Stimulated activated naive B cell treated with anti-CD40 and anti-IgM and Interleukin-4, amounts not matched to agents 10 μg/mL and 1 μg/mL and 100 μg/mL, for 72 hours (primary cell): ENCODE data around the gene XK.
"Not testable (repeated sequence)": the region's sequence is repeated elsewhere in the genome, so short reads cannot be mapped to it uniquely, and the experiment has no call there.

ENCODE experiments used
- ATAC-seq, 2 donors: fragments of 150-1000 bp; cut with Tn5 transposase; replicated peaks; 2 replicates each; pipeline ENCODE4 v1.10.0; 2021; ENCODE audit warnings: moderate library complexity in 1 of 2
- DNase-seq: peaks from one replicate; pipeline ENCODE4 v3.0.0; 2021
- H3K27ac Mint-ChIP-seq: one replicate; pipeline ENCODE4 v1.8.0; 2022; ENCODE audit warnings: mild to moderate bottlenecking, mixed read lengths
- H3K27me3 Mint-ChIP-seq, 2 donors: one replicate each; pipeline ENCODE4 v1.8.0; 2022; ENCODE audit warnings: mixed read lengths in 2 of 2
- H3K36me3 Mint-ChIP-seq, 2 donors: one replicate each; pipeline ENCODE4 v1.8.0; 2022; ENCODE audit warnings: mixed read lengths in 2 of 2, mild to moderate bottlenecking in 1 of 2
- H3K4me1 Mint-ChIP-seq, 2 donors: one replicate each; pipeline ENCODE4 v1.8.0; 2022; ENCODE audit warnings: mixed read lengths in 2 of 2, mild to moderate bottlenecking in 1 of 2
- H3K4me3 Mint-ChIP-seq, 2 donors: one replicate each; pipeline ENCODE4 v1.8.0; 2022; ENCODE audit warnings: mild to moderate bottlenecking in 2 of 2, mixed read lengths in 2 of 2, moderate library complexity in 1 of 2
- H3K9me3 Mint-ChIP-seq, 2 donors: one replicate each; pipeline ENCODE4 v1.8.0; 2022; ENCODE audit warnings: mixed read lengths in 2 of 2, mild to moderate bottlenecking in 1 of 2

Gene XK

GRCh38 chrX:37685381-37686359, at the start of gene XK:
Gene XK (plus strand): TSS chrX:37685791. CDS start chrX:37685962, 171 bp downstream.
- ATAC-seq = peak; percentile 87 to 89
- Mint-ChIP-seq H3K4me3 (peak within 1 kb of the TSS; percentile 78 to 81), H3K4me1 (peaks cover 0 to 3% of the 10 kb centered on the region in 2 donors), H3K9me3 (no peaks in the 10 kb centered on the region), H3K27me3 (peaks cover 0 to 7% of the 10 kb centered on the region in 2 donors), H3K27ac (peak within 1 kb of the TSS; percentile 59), H3K36me3 (no peaks in the 10 kb centered on the region)
- peak; percentile 39 for DNase-seq

DNA sequence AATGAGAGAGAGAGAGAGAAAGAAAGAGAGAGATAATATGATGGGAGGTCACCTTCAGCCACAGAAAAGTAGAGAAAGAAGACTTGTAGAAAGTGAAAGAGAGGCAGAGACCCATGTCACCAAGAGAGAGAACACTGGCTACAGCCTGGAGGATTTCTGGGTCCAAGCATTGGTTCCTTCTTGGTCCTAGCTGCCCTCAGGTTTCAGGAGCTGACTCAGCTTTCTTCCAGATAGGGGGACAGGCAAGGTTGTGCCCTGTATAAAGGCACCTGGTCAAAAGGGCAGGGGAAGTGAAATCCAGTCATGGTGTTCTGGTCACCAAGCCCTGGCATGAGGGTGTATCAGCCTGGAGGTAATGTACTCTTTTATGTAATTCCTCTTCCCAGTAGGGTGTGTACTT, 47.5 kb upstream of the XK start:
- peaks cover 2 to 4% of the 10 kb centered on the region in 2 donors for H3K9me3 Mint-ChIP-seq
- no peaks in the 10 kb centered on the region for H3K36me3 Mint-ChIP-seq
- H3K27me3 Mint-ChIP-seq = peaks cover 0 to 6% of the 10 kb centered on the region in 2 donors
- no peak overlapping the region for H3K27ac Mint-ChIP-seq
- peaks cover 1 to 5% of the 10 kb centered on the region in 2 donors for H3K4me1 Mint-ChIP-seq
- DNase-seq (no peak), ATAC-seq (peak in 1 of 2 donors; percentile 23)
- H3K4me3 Mint-ChIP-seq = no peak overlapping the region

GRCh38 chrX:37640142-37640541, 45.4 kb upstream of the XK start:
- Mint-ChIP-seq H3K9me3 (peaks cover 2 to 4% of the 10 kb centered on the region in 2 donors), H3K36me3 (no peaks in the 10 kb centered on the region), H3K27me3 (peaks cover 0 to 8% of the 10 kb centered on the region in 2 donors), H3K27ac (peak overlapping the region; percentile 15), H3K4me3 (no peak overlapping the region), H3K4me1 (peaks cover 1 to 5% of the 10 kb centered on the region in 2 donors)
- ATAC-seq (peak; percentile 27 to 58), DNase-seq (no peak)

DNA sequence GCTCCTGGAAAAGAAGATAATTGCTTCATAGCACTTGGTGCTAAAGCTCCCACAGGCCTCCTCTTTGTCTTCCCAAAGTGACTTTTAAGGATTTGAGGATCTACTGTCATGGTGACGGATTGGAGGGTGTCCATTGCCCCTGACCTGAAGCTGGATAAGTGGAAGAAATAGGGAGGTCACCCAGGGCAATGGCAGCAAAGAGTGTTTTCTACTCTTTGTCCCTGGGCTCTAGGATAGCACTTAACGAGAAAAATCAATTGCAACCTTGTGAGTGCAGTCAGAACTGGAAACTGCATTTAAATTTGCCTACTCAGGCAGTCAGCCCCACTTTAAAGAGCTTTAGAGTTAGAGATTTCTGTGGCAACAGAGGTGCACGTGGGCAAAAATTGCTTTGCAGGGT, 43.7 kb upstream of the XK start:
- H3K9me3 Mint-ChIP-seq = peaks cover 2 to 4% of the 10 kb centered on the region in 2 donors

GRCh38 chrX:37644381-37645305, 40.9 kb upstream of the XK start:
- ATAC-seq = no peak
- peaks cover 0 to 3% of the 10 kb centered on the region in 2 donors for H3K9me3 Mint-ChIP-seq
- H3K4me3 Mint-ChIP-seq = no peak overlapping the region
- H3K36me3 Mint-ChIP-seq = no peaks in the 10 kb centered on the region
- no peak overlapping the region for H3K27ac Mint-ChIP-seq
- H3K27me3 Mint-ChIP-seq = peaks cover 0 to 6% of the 10 kb centered on the region in 2 donors
- peaks cover 0 to 5% of the 10 kb centered on the region in 2 donors for H3K4me1 Mint-ChIP-seq
- no peak for DNase-seq

More for the DNA sequence above, 43.7 kb upstream of the XK start:
- ATAC-seq = no peak
- no peak overlapping the region for H3K4me3 Mint-ChIP-seq
- no peak for DNase-seq
- H3K4me1 Mint-ChIP-seq = peaks cover 1 to 5% of the 10 kb centered on the region in 2 donors
- peaks cover 0 to 8% of the 10 kb centered on the region in 2 donors for H3K27me3 Mint-ChIP-seq
- no peak overlapping the region for H3K27ac Mint-ChIP-seq
- no peaks in the 10 kb centered on the region for H3K36me3 Mint-ChIP-seq

- no peak overlapping the region for H3K27ac Mint-ChIP-seq
- peaks cover 0 to 4% of the 10 kb centered on the region in 2 donors for H3K27me3 Mint-ChIP-seq
- DNase-seq (no peak), ATAC-seq (no peak)
- H3K9me3 Mint-ChIP-seq = peaks cover 0 to 2% of the 10 kb centered on the region in 2 donors
- no peaks in the 10 kb centered on the region for H3K4me1 Mint-ChIP-seq
- H3K36me3 Mint-ChIP-seq = no peaks in the 10 kb centered on the region
- no peak overlapping the region for H3K4me3 Mint-ChIP-seq
Measured at GRCh38 chrX:37646254-37646653, 39.3 kb upstream of the XK start.

GRCh38 chrX:37650879-37651278, 34.7 kb upstream of the XK start:
- H3K9me3 Mint-ChIP-seq, H3K4me1 Mint-ChIP-seq, DNase-seq, H3K4me3 Mint-ChIP-seq, H3K27me3 Mint-ChIP-seq, H3K36me3 Mint-ChIP-seq, ATAC-seq, H3K27ac Mint-ChIP-seq: not testable (repeated sequence)

GRCh38 chrX:37651921-37652452, 33.6 kb upstream of the XK start:
- peaks cover 0 to 13% of the 10 kb centered on the region in 2 donors for H3K27me3 Mint-ChIP-seq
- no peaks in the 10 kb centered on the region for H3K36me3 Mint-ChIP-seq
- DNase-seq = no peak
- H3K4me1 Mint-ChIP-seq = no peaks in the 10 kb centered on the region
- H3K9me3 Mint-ChIP-seq = peaks cover 0 to 2% of the 10 kb centered on the region in 2 donors
- ATAC-seq = no peak
- H3K4me3 Mint-ChIP-seq = no peak overlapping the region
- no peak overlapping the region for H3K27ac Mint-ChIP-seq

DNA sequence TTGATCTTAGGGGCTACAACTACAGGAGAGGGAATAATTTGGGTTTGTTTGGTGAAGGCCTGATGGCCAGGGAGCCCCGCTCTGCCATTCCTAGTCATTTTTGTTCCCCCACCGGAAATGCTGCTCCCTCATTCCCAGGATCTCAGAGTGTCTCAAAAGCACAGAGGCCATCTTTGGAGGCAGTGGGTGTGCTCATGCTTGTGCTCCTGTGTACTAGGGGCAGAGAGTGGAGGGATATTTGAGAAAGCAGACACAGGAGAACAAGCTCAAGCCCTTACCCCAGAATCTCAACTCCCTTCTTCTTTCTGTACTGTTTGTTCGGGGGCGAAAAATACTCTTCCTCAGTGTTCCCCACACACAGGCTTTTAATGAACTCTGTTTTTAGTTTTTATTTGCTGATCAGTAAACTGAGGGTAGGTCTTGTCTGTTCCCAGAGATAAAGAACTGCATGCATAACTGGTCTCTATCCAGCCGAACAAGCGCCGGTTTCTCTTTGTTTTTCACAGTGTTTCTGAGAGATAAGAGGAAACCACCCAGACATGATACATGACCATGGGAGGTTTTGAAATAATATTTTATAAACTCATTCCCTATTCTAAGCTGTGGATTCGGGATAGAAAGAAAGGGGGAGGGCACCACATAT, 32.9 kb upstream of the XK start:
- DNase-seq (no peak), ATAC-seq (no peak)
- Mint-ChIP-seq H3K27me3 (peaks cover 0 to 13% of the 10 kb centered on the region in 2 donors), H3K4me1 (no peaks in the 10 kb centered on the region), H3K36me3 (no peaks in the 10 kb centered on the region), H3K27ac (no peak overlapping the region), H3K9me3 (peaks cover 0 to 2% of the 10 kb centered on the region in 2 donors), H3K4me3 (no peak overlapping the region)

DNA sequence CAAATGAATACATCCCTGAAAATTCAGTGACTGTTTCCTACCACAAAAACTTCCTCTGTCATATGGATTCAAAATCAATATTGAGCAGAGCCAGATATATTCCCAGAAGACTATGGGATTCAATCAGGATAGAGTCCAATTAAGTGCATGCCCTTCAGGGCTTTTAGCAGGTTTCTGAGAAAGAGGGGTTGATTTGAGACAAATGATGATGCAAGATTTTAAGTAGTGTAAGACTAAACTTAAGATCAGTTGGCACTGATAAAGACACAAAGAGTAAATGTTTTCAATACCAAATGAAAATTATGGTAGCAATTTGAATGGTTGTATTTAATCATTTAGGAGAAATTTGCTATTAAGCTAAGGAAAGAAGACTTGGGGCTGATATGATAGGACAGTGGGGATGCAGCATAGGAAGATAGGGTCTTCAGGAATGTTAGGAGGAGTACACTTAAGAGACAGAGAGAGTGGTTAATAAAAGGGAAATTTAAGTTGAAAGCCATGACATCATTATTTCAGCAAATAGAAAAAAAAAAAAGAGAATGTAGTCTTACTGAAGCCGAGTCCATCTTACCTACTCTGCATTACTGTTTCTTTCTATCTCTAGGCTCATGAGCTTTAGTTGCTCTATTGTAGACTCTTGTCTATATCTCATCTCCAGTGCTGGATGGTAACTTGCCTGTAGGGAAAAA, 32.0 kb upstream of the XK start:
- DNase-seq (no peak), ATAC-seq (no peak)
- Mint-ChIP-seq H3K4me3 (no peak overlapping the region), H3K27me3 (peaks cover 0 to 13% of the 10 kb centered on the region in 2 donors), H3K9me3 (peaks cover 0 to 2% of the 10 kb centered on the region in 2 donors), H3K36me3 (no peaks in the 10 kb centered on the region), H3K27ac (no peak overlapping the region), H3K4me1 (no peaks in the 10 kb centered on the region)

GRCh38 chrX:37658343-37659030, 27.1 kb upstream of the XK start:
- DNase-seq = no peak
- H3K36me3 Mint-ChIP-seq = no peaks in the 10 kb centered on the region
- H3K4me3 Mint-ChIP-seq = no peak overlapping the region
- no peak for ATAC-seq
- no peaks in the 10 kb centered on the region for H3K4me1 Mint-ChIP-seq
- H3K9me3 Mint-ChIP-seq = no peaks in the 10 kb centered on the region
- peaks cover 0 to 19% of the 10 kb centered on the region in 2 donors for H3K27me3 Mint-ChIP-seq
- H3K27ac Mint-ChIP-seq = no peak overlapping the region

DNA sequence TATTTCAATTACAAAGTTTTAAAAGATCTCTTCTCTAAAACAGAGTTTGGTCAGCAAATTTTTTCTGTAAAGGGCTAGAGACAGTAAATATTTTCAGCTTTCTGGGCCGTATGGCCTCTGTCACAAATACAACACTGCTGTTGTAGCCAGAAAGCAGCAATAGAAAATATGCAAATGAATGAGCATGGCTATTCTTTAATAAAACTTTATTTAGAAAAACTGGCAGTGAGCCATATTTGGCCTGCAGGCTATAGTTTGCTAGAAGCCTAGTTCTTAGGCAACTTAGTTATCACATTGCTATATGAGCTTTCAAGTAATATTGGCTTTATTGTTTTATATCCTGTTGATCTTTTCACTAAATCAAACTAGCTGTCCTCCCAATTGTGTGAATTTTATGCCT, 26.5 kb upstream of the XK start:
- H3K36me3 Mint-ChIP-seq = no peaks in the 10 kb centered on the region
- H3K9me3 Mint-ChIP-seq = no peaks in the 10 kb centered on the region
- H3K4me1 Mint-ChIP-seq = no peaks in the 10 kb centered on the region
- H3K27ac Mint-ChIP-seq = no peak overlapping the region
- peaks cover 0 to 19% of the 10 kb centered on the region in 2 donors for H3K27me3 Mint-ChIP-seq
- ATAC-seq (no peak), DNase-seq (no peak)
- no peak overlapping the region for H3K4me3 Mint-ChIP-seq

DNA sequence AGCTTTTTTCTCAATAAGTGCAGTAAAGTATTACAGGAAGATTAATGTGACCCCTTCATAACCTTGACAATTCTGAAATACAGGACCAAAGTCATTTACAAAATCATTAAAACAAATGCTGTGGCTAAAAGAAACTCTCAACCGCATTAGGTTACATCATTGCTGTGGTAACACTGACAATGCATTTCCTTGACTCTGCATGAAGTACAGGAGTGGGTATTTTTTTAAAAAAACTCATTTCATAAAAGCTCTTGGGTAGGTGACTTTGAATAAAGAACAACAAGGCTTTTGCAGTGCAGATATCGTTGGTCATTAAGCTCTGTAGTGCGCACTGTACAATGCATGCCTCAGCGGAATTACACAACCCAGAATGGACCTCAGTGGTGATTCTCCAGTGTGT, 23.4 kb upstream of the XK start:
- no peak for ATAC-seq
- no peak overlapping the region for H3K27ac Mint-ChIP-seq

More for the DNA sequence above, 23.4 kb upstream of the XK start:
- no peak overlapping the region for H3K4me3 Mint-ChIP-seq
- no peaks in the 10 kb centered on the region for H3K4me1 Mint-ChIP-seq
- DNase-seq = no peak
- peaks cover 0 to 3% of the 10 kb centered on the region in 2 donors for H3K36me3 Mint-ChIP-seq
- no peaks in the 10 kb centered on the region for H3K9me3 Mint-ChIP-seq
- peaks cover 0 to 19% of the 10 kb centered on the region in 2 donors for H3K27me3 Mint-ChIP-seq
